GM18867 (cell line): ENCODE results near the gene AKAP7.
"Not testable (repeated sequence)": the region's sequence is repeated elsewhere in the genome, so short reads cannot be mapped to it uniquely, and the experiment has no call there.

ENCODE experiments used
- ATAC-seq: cut with Tn5 transposase; IDR thresholded peaks from one replicate; pipeline ENCODE4 v1.9.1; 2021; ENCODE audit warnings: mild to moderate bottlenecking, moderate library complexity; ENCODE audit not compliant: unreplicated experiment

AKAP7 gene

DNA sequence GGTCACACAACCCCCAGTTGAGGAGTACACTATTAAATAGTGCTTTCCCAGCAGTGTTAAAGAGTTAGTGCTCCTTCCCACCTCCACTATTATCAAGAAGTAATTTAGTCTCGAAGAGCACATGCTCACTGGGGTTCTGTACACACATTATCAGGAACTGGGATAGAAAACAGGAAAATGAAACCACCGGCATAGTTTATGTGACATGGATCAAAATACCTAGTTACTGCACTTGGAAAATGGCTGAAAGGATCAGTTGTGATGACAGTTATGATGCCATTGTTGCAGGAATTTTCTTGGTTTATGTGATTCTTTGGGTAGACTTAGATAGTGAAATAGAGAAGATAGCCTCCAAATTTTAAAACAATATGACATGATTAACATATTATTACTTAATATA lies 152.9 kb downstream of the AKAP7 start:
- ATAC-seq = no peak

GRCh38 chr6:131290955-131291354 lies 155.7 kb downstream of the AKAP7 start:
- ATAC-seq = no peak

- ATAC-seq = no peak
Observed at GRCh38 chr6:131292145-131292938, 157.1 kb downstream of the AKAP7 start.

DNA sequence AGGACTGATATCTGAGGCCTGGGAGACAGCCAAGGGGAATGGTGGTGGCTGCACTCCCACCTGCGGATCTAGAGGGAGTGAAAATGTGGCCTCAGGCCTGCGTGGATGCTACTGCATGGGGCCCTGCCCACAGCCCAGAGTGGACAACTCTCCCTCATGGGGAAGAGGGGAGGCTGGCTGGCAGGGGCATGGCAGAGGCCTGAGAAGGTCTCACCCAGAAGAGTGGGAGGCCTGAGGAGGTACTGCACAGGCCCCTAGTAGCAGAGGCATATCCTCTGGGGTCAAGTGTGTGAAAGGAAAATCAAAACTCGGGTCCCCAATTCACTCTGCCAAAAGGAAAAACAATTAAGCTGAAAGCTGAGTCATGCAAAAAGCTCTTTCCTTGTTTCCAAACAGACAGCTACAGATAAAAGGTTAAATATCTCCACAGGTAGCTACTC lies 158.2 kb downstream of the AKAP7 start:
- no peak for ATAC-seq

DNA sequence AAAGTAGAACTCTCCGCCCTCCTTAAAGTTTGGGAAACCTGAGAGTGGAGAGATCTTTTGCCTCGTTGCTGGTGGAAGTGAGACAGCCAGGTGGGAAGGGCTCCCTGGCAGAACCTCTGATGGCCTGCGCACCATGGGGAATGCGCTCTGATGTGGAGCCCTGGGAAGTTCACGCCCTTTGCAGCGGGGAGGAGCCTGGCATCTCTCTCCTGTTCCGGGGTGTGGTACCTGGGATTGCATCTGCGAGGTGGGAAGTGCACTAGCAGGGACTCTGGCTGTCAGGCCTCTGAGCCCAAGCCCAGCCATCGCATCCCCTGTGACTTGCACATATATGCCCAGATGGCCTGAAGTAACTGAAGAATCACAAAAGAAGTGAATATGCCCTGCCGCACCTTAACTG lies 159.8 kb downstream of the AKAP7 start:
- no peak for ATAC-seq

DNA sequence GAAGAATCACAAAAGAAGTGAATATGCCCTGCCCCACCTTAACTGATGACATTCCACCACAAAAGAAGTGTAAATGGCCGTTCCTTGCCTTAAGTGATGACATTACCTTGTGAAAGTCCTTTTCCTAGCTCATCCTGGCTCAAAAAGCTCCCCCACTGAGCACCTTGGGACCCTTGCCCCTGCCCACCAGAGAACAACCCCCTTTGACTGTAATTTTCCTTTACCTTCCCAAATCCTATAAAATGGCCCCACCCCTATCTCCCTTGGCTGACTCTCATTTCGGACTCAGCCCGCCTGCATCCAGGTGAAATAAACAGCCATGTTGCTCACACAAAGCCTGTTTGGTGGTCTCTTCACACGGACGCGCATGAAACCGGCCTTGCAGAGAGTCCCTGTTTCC lies 165.6 kb downstream of the AKAP7 start:
- not testable (repeated sequence) for ATAC-seq

DNA sequence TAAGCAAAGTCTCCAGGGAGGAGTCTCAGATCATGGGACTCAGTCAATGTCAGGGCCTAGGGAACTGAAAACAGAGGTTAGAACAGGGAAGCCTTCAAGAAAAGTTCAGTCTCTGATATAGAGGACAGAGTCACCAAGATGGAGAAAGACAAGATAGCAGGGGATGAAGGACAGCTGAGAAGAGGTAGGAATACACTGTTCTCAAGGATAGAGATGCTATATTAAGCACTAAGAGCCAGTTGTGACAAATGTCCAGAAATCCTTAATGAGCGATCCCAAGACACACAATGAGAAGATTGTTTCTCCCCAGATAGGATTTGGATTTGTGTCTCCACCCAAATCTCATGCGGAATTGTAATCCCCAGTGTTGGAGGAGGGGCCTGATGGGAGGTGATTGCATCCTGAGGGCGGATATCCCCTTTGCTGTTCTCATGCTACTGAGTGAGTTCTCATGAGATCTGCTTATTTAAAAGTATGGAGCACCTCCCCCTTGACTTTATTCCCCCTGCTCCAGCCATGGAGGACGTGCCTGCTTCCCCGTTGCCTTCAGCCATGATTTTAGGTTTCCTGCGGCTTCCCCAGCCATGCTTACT lies 168.2 kb downstream of the AKAP7 start:
- ATAC-seq = no peak

DNA sequence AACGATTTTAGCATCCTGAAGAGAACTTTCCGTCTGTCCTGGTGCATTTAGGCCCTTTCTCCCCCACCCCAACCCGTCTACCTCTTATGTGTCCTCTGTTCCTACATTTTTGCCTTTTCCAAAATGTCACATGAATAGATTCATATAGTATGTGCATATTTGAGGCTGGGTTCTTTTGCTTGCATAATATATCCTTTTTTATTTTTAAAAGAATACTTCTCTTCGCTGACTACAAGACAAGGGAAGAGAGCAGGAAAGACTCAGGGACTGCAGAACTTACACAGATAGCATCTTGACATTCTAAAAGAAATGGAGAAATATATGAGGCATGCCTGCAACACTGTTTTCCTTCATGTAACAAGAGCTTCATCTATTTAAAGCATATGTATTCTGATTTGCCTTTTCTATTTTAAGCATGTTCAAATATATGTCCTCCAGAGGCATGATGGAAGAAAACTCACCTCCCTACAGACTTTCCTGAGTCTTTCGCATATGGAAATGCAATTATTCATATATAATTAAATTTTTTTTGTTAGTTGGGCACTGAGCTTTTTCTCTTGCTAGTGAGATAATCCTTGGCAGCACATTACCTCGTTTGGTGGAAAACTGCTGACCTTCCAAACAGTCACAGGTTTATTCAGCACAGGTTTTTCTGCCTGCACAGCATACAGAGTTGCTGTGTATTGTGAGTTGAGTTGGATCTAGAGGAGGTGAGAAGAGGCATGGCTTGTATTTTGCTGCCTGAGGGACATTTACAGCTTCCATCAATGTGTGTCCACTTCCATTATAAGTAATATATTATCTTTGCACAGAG lies 170.0 kb downstream of the AKAP7 start:
- ATAC-seq = no peak

DNA sequence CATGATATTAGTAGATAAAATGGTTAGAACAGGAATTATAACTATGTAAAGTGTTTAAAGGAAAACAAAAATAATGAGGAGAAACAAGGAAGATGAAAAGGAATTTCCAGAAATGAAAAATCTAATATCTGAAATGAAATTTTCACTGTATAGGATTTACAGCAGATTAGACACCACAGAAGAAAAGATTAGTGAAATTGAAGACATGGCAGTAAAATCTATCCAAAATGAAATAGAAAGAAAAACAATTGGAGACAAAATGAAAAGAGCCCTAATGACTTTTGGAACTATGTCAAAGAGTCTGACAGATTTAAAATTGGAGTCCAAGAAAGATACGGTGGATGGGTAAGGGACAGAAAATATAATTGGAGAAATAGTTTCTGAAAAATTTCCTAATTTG lies 174.2 kb downstream of the AKAP7 start:
- no peak for ATAC-seq

- ATAC-seq = no peak
Observed at GRCh38 chr6:131314838-131315237, 179.6 kb downstream of the AKAP7 start.

DNA sequence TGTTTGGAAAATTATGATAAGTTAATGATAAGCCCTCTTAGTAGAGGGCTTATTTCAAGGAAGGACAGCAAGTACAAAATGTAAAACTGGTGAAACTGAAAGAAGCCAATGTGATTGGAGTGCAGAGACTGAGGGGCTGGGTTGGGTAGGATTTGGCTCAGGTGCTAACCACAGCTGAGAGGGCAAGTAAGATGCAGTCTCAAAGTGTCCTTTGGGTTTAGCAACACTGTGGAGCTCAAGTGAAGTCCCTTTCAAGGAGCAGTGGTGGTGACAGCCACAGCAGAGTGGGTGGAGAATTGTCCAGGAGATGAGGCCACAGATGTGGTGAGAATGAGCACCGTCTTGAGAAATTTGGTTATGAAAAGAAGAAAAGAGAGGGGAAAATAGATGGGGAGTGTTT lies 181.4 kb downstream of the AKAP7 start:
- no peak for ATAC-seq

DNA sequence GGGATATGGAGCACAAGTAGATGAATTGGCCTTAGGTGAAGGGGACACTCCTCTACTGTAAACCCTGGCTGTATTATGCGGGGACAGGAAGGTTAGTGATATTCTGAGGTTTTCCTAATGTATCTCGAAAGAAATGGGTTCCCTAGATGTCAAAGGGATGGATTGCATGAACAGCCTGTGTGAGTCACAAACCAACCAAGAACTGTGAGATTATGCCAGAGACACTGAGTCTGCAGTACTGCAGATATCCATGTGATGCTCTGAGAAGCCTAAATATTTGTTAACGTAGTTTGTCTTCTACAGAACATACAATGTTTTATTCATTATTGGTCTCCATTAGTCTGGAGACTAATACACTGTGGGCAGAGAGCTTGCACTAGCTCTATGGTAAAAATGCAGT lies 182.2 kb downstream of the AKAP7 start:
- ATAC-seq = no peak

DNA sequence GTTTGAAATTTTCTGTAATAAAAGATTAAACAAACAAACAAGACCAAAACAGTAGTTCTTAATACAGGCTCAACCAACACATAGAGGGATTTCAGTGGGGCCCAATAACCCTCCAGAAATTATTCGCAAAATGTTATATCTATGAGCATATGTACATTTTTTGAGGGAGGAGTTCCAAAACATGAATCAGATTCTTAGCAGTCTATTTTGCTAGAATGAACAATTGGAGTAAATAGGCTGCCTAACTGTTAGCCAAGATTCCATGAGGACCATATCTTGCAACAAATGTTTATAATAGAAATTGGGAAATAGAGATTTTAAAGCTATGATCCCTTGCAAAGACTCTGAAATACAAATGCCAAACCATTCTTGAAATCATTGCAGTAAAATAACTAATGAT lies 186.3 kb downstream of the AKAP7 start:
- no peak for ATAC-seq

- no peak for ATAC-seq
Observed at GRCh38 chr6:131322125-131322524, 186.9 kb downstream of the AKAP7 start.

DNA sequence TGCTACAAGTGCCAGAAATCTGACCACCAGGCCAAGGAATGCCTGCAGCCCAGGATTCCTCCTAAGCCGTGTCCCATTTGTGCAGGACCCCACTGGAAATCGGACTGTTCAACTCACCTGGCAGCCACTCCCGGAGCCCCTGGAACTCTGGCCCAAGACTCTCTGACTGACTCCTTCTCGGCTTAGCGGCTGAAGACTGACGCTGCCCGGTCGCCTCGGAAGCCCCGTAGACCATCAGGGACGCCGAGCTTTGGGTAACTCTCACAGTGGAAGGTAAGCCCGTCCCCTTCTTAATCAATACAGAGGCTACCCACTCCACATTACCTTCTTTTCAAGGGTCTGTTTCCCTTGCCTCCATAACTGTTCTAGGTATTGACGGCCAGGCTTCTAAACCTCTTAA lies 190.4 kb downstream of the AKAP7 start:
- not testable (repeated sequence) for ATAC-seq

GRCh38 chr6:131328727-131329126 lies 193.5 kb downstream of the AKAP7 start:
- ATAC-seq = not testable (repeated sequence)

- no peak for ATAC-seq
Observed at GRCh38 chr6:131331151-131331550, 195.9 kb downstream of the AKAP7 start.

GRCh38 chr6:131331873-131332781 lies 196.9 kb downstream of the AKAP7 start:
- no peak for ATAC-seq
